Epithelial cell of proximal tubule (primary cell): ENCODE measurements around the gene CCDC178. TPM values are rescaled to one million over a fixed set of nuclear protein-coding genes. Genes with fewer than 3 reads are reported as not detected.

ENCODE experiments used
- DNase-seq: peaks from one replicate; pipeline ENCODE4 v3.0.0-alpha.2; 2011; ENCODE audit warnings: low read depth
- H3K4me3 ChIP-seq: 2 replicates; pipeline ENCODE4 v1.5.1; 2011; ENCODE audit warnings: low read depth, mild to moderate bottlenecking, low read length
- total RNA-seq: library from RNA; depleted of rRNA; stranded (reverse); fragments of >200 nt; gene quantifications from 2 replicates; pipeline ENCODE4 v1.2.3, GENCODE V29; 2015
- TF ChIP-seq, protein P1 (sequence below): conservative IDR thresholded peaks from 2 replicates; pipeline ENCODE4 v1.5.1; 2012; ENCODE audit warnings: low read depth, mild to moderate bottlenecking, low read length

CCDC178 gene
- total RNA-seq, 1 donor from 2014 or later, result not detected

- TF ChIP-seq, protein P1, sequence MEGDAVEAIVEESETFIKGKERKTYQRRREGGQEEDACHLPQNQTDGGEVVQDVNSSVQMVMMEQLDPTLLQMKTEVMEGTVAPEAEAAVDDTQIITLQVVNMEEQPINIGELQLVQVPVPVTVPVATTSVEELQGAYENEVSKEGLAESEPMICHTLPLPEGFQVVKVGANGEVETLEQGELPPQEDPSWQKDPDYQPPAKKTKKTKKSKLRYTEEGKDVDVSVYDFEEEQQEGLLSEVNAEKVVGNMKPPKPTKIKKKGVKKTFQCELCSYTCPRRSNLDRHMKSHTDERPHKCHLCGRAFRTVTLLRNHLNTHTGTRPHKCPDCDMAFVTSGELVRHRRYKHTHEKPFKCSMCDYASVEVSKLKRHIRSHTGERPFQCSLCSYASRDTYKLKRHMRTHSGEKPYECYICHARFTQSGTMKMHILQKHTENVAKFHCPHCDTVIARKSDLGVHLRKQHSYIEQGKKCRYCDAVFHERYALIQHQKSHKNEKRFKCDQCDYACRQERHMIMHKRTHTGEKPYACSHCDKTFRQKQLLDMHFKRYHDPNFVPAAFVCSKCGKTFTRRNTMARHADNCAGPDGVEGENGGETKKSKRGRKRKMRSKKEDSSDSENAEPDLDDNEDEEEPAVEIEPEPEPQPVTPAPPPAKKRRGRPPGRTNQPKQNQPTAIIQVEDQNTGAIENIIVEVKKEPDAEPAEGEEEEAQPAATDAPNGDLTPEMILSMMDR, result no peak
- H3K4me3 ChIP-seq, result no peak overlapping the region
- no peak for DNase-seq
These were observed 122.9 kb downstream of the CCDC178 start for GRCh38 chr18:33317640-33318039.

GRCh38 chr18:33316146-33316587 lies 124.4 kb downstream of the CCDC178 start:
- DNase-seq, result no peak
- H3K4me3 ChIP-seq, result no peak overlapping the region
- TF ChIP-seq, protein P1, result no peak

- H3K4me3 ChIP-seq, result no peak overlapping the region
- TF ChIP-seq, protein P1, result no peak
- no peak for DNase-seq
These were observed 133.0 kb downstream of the CCDC178 start for GRCh38 chr18:33307520-33307919.

GRCh38 chr18:33304277-33304676 lies 136.2 kb downstream of the CCDC178 start:
- TF ChIP-seq, protein P1, result no peak
- no peak overlapping the region for H3K4me3 ChIP-seq
- no peak for DNase-seq

DNA sequence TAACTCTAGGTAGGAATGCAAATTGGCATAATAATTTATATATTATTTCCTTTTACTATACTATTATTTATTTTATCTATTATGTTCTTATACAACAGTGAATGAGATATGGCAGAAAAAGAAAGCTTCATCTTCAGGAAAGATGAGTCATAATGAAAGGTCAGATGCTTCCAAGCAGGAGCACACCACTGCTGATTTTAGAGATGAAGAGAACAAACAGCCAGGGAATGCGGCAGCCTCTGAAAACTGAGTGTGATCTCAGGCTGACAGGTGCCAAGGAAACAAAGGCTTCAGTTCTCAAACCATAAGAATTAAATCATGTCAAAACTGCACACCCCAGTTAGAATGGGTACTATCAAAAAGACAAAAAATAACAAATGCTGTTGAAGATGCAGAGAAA lies 149.0 kb downstream of the CCDC178 start:
- H3K4me3 ChIP-seq, result no peak overlapping the region
- no peak for DNase-seq
- TF ChIP-seq, protein P1, result no peak

DNA sequence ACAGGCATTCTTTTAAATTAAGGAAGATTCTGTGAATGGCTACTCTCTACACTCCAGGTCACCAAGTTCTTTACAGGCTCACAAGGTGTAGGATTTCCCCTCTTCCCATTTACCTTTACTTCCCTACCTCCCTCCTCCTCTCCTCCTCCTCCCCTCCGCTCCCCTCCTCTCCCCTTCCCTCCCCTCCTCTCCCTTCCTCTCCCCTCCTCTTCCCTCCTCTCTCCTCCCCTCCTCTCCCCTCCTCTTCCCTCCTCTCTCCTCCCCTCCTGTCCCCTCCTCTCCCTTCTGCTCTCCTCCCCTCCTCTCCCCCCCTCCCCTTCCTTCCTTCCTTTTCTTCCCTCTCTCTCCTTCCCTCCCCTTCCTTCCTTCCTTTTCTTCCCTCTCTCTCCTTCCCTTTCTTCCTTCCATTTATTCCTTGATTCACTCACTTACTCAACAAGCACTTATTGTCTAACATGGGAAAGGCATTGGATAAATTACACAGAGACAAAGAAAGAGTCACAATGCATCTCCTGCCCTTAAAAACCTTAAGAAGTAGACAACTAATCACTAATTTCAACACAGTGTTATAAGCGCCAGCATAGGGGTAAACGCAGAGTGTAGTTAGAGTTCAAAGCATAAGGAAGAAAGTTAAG lies 152.3 kb downstream of the CCDC178 start:
- TF ChIP-seq, protein P1, result no peak
- no peak overlapping the region for H3K4me3 ChIP-seq
- no peak for DNase-seq

DNA sequence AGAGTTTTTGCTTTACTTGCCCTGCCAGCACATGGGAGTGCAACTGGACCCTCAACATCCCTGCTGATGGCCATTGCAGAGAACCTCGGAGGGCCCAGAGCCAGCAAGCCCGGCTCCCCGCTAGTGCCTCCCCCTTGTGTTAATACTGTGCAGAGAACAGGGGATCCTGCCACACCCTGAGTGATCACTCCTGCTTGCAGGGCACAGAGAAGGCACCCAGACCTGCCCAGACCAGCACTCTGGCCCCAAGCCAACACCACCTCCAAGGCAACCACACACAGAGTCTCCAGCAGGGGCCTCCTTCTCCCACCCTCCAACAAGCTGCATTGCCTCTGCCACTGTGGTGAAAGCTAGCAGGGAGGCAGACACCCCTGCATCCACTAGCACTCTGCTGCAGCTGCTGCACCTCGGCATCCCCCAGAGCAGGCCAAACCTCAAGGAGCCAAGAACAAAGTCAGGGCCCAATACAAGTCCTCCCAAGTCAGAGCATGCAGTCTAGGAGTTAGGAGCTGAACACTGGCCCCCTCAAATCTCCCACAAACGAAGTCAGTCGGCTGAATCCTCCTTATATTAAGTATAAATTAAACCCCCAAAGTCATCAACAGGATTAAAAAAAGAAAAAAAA lies 157.7 kb downstream of the CCDC178 start:
- TF ChIP-seq, protein P1, result no peak
- H3K4me3 ChIP-seq, result no peak overlapping the region
- DNase-seq, result no peak
